C4-2B (cell line): Measurements from ENCODE around the gene EVA1A.

Source experiments
- CTCF ChIP-seq: fragments of 450-650 bp; conservative IDR thresholded peaks from 2 replicates; pipeline ENCODE4 v1.5.1; 2017; ENCODE audit warnings: mild to moderate bottlenecking
- ZFX ChIP-seq: fragments of 450-650 bp; IDR thresholded peaks from 2 replicates; pipeline ENCODE4 v1.6.1; 2017

- no peak for TF ChIP-seq CTCF
- TF ChIP-seq ZFX, result no peak
Observed at GRCh38 chr2:75450068-75450467, 110.7 kb downstream of the EVA1A start.
